Progenitor cell of endocrine pancreas (in vitro differentiated cells): ENCODE data around the gene ZNF785. TPM values are rescaled to one million over a fixed set of nuclear protein-coding genes. Genes with fewer than 3 reads are reported as not detected.
"Not testable (repeated sequence)": the region's sequence is repeated elsewhere in the genome, so short reads cannot be mapped to it uniquely, and the experiment has no call there.

Experiments used
- DNase-seq: peaks from one replicate; pipeline ENCODE4 v3.0.0; 2021; ENCODE audit warnings: low spot score; ENCODE audit not compliant: unreplicated experiment
- H3K27ac Mint-ChIP-seq: 2 replicates; pipeline ENCODE4 v1.8.0; 2021; ENCODE audit warnings: mild to moderate bottlenecking, moderate library complexity, mixed read lengths
- H3K27me3 Mint-ChIP-seq: 2 replicates; pipeline ENCODE4 v1.8.0; 2021; ENCODE audit warnings: mixed read lengths
- H3K36me3 Mint-ChIP-seq: 2 replicates; pipeline ENCODE4 v1.8.0; 2022; ENCODE audit warnings: mixed read lengths; ENCODE audit not compliant: insufficient read depth
- H3K4me1 Mint-ChIP-seq: 2 replicates; pipeline ENCODE4 v1.8.0; 2021; ENCODE audit warnings: low read depth, mixed read lengths
- H3K4me3 Mint-ChIP-seq: 2 replicates; pipeline ENCODE4 v1.8.0; 2021; ENCODE audit warnings: low read depth, mild to moderate bottlenecking, moderate library complexity, mixed read lengths
- H3K9me3 Mint-ChIP-seq: 2 replicates; pipeline ENCODE4 v1.8.0; 2021; ENCODE audit warnings: low read depth, mixed read lengths
- CTCF ChIP-seq: fragments of 200-600 bp; sonication (generic); IDR thresholded peaks from one replicate; pipeline ENCODE4 v1.5.0; 2021; ENCODE audit warnings: antibody characterized with exemption, mild to moderate bottlenecking; ENCODE audit not compliant: unreplicated experiment
- total RNA-seq: library from RNA; stranded (reverse); gene quantifications from 2 replicates; pipeline ENCODE4 v1.2.1, GENCODE V29; 2021

Gene ZNF785
- total RNA-seq, 1 donor from 2014 or later, result 50.0 TPM

DNA sequence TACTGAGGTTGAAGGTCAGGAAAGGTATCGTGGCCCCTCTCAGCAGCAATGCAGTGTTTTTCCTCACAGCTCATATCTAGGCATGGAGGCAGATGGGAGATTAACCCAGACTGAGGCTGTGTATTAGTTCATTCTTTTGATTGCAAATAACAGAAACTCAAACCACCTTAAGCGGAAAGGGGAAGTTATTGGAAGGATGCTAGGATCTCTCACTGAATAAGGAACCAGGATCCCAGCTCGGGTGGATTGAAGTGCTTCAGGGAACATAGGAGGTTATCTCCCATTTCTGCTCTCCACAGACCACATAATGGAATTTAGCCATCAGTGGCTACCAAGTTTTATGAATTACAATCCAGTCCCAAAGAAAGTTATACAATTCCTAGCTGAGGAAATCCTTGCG is 16.5 kb upstream of the ZNF785 start:
- no peak for DNase-seq
- Mint-ChIP-seq H3K9me3 (peaks cover 4% of the 10 kb centered on the region), H3K27ac (peak overlapping the region; percentile 29), H3K4me3 (no peak overlapping the region), H3K4me1 (no peaks in the 10 kb centered on the region), H3K36me3 (peaks cover 28% of the 10 kb centered on the region), H3K27me3 (no peaks in the 10 kb centered on the region)
- TF ChIP-seq CTCF, result no peak

- no peak overlapping the region for H3K27ac Mint-ChIP-seq
- no peak overlapping the region for H3K4me3 Mint-ChIP-seq
- H3K9me3 Mint-ChIP-seq, result peaks cover 4% of the 10 kb centered on the region
- peaks cover 26% of the 10 kb centered on the region for H3K36me3 Mint-ChIP-seq
- no peak for DNase-seq
- H3K4me1 Mint-ChIP-seq, result no peaks in the 10 kb centered on the region
- H3K27me3 Mint-ChIP-seq, result no peaks in the 10 kb centered on the region
- TF ChIP-seq CTCF, result no peak
These were observed 15.4 kb upstream of the ZNF785 start for GRCh38 chr16:30600929-30601328.

DNA sequence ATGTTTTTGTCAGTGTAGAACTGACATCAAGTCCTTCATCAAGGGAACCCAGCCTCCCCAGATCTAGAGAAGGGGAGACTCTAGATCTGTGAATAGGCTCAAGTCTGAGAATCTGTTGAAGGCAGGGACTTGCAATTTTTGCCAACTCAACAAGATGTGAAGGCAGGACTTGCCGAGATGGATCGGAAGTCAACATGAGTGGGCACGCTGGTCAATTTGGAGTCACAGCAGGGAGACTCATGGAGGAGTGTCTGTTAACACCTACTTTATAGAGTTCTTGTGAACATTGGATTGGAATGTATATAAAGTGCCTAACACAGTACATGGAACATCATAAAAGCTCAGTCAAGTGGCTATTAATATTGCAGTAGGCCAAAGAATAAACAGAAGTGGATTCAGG is 14.7 kb upstream of the ZNF785 start:
- H3K27ac Mint-ChIP-seq, result no peak overlapping the region
- peaks cover 4% of the 10 kb centered on the region for H3K9me3 Mint-ChIP-seq
- TF ChIP-seq CTCF, result no peak
- peaks cover 26% of the 10 kb centered on the region for H3K36me3 Mint-ChIP-seq
- no peak overlapping the region for H3K4me3 Mint-ChIP-seq
- H3K27me3 Mint-ChIP-seq, result no peaks in the 10 kb centered on the region
- no peak for DNase-seq
- no peaks in the 10 kb centered on the region for H3K4me1 Mint-ChIP-seq

DNA sequence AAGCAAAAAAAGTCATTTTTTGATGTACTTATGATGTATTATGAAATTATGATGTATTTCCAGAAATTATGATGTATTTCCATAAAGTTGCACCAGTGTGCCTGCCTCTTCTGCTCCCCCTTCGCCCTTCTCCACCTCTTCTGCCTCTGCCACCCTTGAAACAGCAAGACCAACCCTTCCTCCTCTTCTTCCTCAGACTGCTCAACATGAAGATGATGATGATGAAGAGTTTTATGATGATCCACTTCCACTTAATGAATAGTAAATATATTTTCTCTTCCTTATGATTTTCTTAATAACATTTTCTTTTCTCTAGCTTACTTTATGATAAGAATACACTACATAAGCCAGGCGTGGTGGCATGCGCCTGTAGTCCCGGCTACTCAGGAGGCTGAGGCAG is 7.4 kb upstream of the ZNF785 start:
- Mint-ChIP-seq H3K9me3 (no peaks in the 10 kb centered on the region), H3K27ac (peak overlapping the region; percentile 31), H3K4me1 (no peaks in the 10 kb centered on the region), H3K27me3 (no peaks in the 10 kb centered on the region), H3K4me3 (no peak overlapping the region), H3K36me3 (peaks cover 9% of the 10 kb centered on the region)
- no peak for DNase-seq
- TF ChIP-seq CTCF, result no peak

GRCh38 chr16:30590869-30591268 is 5.4 kb upstream of the ZNF785 start:
- not testable (repeated sequence) for DNase-seq, H3K27me3 Mint-ChIP-seq, H3K4me3 Mint-ChIP-seq

DNA sequence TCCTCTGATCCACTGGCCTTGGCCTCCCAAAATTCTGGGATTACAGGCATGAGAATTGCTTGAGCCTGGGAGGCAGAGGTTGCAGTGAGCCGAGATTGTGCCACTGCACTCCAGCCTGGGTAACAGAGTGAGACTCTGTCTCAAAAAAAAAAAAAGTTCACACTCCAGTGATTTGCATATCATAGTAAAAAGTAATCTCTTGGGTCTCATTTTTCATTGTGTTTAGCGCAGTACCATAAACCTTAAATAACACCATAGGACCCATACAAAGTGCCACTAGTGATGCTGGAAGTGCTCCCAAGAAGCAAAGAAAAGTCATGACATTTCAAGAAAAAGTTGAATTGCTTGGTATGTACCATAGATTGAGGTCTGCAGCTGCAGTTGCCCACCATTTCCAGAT is 4.1 kb upstream of the ZNF785 start:
- not testable (repeated sequence) for H3K27me3 Mint-ChIP-seq, H3K27ac Mint-ChIP-seq, H3K4me3 Mint-ChIP-seq, DNase-seq, H3K9me3 Mint-ChIP-seq, H3K4me1 Mint-ChIP-seq
- H3K36me3 Mint-ChIP-seq, result peaks cover 10% of the 10 kb centered on the region

More at GRCh38 chr16:30590869-30591268, 5.4 kb upstream of the ZNF785 start:
- H3K36me3 Mint-ChIP-seq, result peaks cover 13% of the 10 kb centered on the region
- H3K27ac Mint-ChIP-seq, H3K4me1 Mint-ChIP-seq, H3K9me3 Mint-ChIP-seq: not testable (repeated sequence)
